Esophagus muscularis mucosa (tissue), 4 donors: ENCODE data around the gene CRTC1.

ENCODE experiments used
- EP300 ChIP-seq: sonication (generic); formaldehyde crosslinking; IDR thresholded peaks from one replicate; pipeline ENCODE4 v1.6.1; 2017; ENCODE audit warnings: antibody characterized with exemption
- POLR2A ChIP-seq: fragments of 450-650 bp; IDR thresholded peaks from one replicate; pipeline ENCODE4 v1.6.1; 2017; ENCODE audit warnings: antibody characterized with exemption, moderate library complexity, mild to moderate bottlenecking, low read depth
- POLR2AphosphoS5 ChIP-seq, 2 donors: sonication (generic); formaldehyde crosslinking; IDR thresholded peaks; one replicate each; pipeline ENCODE4 v1.6.1; 2017; ENCODE audit warnings: antibody characterized with exemption in 2 of 2
- TF ChIP-seq, protein P1 (sequence below), 3 experiments: fragments of 200-600 bp in 2 of 3; fragments of 450-650 bp in 1 of 3; sonication (generic) in 2 of 3; IDR thresholded peaks; one replicate each; pipeline ENCODE4 v1.5.1; 2017 to 2019; ENCODE audit warnings: antibody characterized with exemption in 3 of 3, mild to moderate bottlenecking in 2 of 3, moderate library complexity in 1 of 3

DNA sequence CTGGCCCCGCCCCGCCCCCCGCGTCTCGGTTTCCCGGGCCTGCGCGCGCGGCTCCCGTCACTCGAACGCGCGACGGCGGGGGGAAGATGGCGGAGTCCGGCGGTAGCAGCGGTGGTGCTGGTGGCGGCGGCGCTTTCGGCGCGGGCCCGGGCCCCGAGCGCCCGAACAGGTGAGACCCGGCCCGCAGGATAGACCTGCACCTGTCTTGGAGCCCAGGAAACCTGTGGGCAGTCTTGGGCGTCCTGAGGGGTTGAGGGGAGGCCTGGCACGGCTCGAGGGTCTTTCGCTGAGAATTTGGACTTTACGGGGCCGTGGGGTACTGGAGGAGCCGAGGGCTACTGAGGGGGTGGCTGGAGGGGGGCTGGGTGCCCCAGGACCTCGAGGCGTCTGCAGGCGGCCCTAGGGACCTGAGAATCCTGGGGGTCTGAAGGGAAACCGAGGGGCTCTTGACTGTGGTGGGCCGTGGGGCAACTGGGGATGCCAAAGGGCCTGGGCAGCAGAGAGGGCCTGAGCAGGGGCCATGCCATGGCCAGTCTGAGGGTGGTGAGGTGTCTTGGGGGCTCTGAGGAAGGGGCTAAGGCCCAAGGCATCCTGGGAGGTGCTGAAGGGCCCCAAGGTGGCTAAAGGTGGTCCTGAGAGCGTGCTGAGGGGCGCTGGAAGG, 46.4 kb upstream of the CRTC1 start, which contains the start of gene KLHL26:
- TF ChIP-seq, protein P1, sequence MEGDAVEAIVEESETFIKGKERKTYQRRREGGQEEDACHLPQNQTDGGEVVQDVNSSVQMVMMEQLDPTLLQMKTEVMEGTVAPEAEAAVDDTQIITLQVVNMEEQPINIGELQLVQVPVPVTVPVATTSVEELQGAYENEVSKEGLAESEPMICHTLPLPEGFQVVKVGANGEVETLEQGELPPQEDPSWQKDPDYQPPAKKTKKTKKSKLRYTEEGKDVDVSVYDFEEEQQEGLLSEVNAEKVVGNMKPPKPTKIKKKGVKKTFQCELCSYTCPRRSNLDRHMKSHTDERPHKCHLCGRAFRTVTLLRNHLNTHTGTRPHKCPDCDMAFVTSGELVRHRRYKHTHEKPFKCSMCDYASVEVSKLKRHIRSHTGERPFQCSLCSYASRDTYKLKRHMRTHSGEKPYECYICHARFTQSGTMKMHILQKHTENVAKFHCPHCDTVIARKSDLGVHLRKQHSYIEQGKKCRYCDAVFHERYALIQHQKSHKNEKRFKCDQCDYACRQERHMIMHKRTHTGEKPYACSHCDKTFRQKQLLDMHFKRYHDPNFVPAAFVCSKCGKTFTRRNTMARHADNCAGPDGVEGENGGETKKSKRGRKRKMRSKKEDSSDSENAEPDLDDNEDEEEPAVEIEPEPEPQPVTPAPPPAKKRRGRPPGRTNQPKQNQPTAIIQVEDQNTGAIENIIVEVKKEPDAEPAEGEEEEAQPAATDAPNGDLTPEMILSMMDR (IDR thresholded peaks at IDR 0.05) = no peak
- TF ChIP-seq POLR2AphosphoS5 (IDR thresholded peaks at IDR 0.05) = peak; percentile 73 to 92
- TF ChIP-seq EP300 = no peak
- TF ChIP-seq POLR2A = peak; percentile 35
